Liver (tissue), 9 donors: Measurements from ENCODE around the gene MAML3. TPM values are rescaled to one million over a fixed set of nuclear protein-coding genes. Genes with fewer than 3 reads are reported as not detected.

ENCODE experiments used
- DNase-seq: peaks from one replicate; pipeline ENCODE4 v3.0.0-alpha.2; 2017; ENCODE audit warnings: low spot score
- H3K27ac ChIP-seq, 2 donors: one replicate each; pipeline ENCODE4 v1.7.0; 2013; ENCODE audit warnings: inconsistent platforms in 2 of 2, low read length in 2 of 2, control low read depth in 1 of 2, low read depth in 1 of 2, mild to moderate bottlenecking in 1 of 2
- H3K27me3 ChIP-seq, 4 donors: one replicate each; pipeline versions ENCODE4 v1.6.1 to v1.7.0; 2013; ENCODE audit warnings: low read length in 3 of 4, inconsistent platforms in 1 of 4, mild to moderate bottlenecking in 1 of 4, moderate library complexity in 1 of 4; ENCODE audit not compliant: control insufficient read depth in 4 of 4, insufficient read depth in 4 of 4
- H3K36me3 ChIP-seq, 4 donors: one replicate each; pipeline versions ENCODE4 v1.6.1 to v1.7.0; 2013; ENCODE audit warnings: low read length in 3 of 4, mild to moderate bottlenecking in 3 of 4, low read depth in 1 of 4, moderate library complexity in 1 of 4; ENCODE audit not compliant: control insufficient read depth in 4 of 4, insufficient read depth in 3 of 4
- H3K4me1 ChIP-seq, 4 donors: one replicate each; pipeline versions ENCODE4 v1.6.1 to v1.7.0; 2013; ENCODE audit warnings: low read length in 3 of 4, mild to moderate bottlenecking in 3 of 4, moderate library complexity in 1 of 4; ENCODE audit not compliant: control insufficient read depth in 4 of 4, insufficient read depth in 4 of 4
- H3K4me3 ChIP-seq, 3 donors: one replicate each; pipeline versions ENCODE4 v1.6.1 to v1.7.0; 2013; ENCODE audit warnings: low read length in 3 of 3, control low read depth in 1 of 3, low read depth in 1 of 3, mild to moderate bottlenecking in 1 of 3
- H3K9ac ChIP-seq, 2 donors: one replicate each; pipeline ENCODE4 v1.7.0; 2013; ENCODE audit warnings: low read length in 2 of 2, mild to moderate bottlenecking in 2 of 2, moderate library complexity in 2 of 2, control low read depth in 1 of 2, low read depth in 1 of 2
- H3K9me3 ChIP-seq, 4 donors: one replicate each; pipeline versions ENCODE4 v1.6.1 to v1.7.0; 2013; ENCODE audit warnings: low read length in 3 of 4; ENCODE audit not compliant: control insufficient read depth in 4 of 4
- EGR1 ChIP-seq, 2 donors: IDR thresholded peaks; 2 replicates each; pipeline ENCODE4 v1.6.1; 2016 to 2018; ENCODE audit warnings: antibody characterized with exemption in 2 of 2, low read depth in 2 of 2
- FOXA1 ChIP-seq: IDR thresholded peaks from 2 replicates; pipeline ENCODE4 v1.6.1; 2016; ENCODE audit warnings: antibody characterized with exemption
- FOXA2 ChIP-seq: IDR thresholded peaks from 2 replicates; pipeline ENCODE4 v1.6.1; 2016; ENCODE audit warnings: antibody characterized with exemption
- GABPA ChIP-seq, 2 donors: IDR thresholded peaks in 1 of 2; conservative IDR thresholded peaks in 1 of 2; 2 replicates each; pipeline ENCODE4 v1.6.1; 2016; ENCODE audit warnings: antibody characterized with exemption in 2 of 2, mild to moderate bottlenecking in 1 of 2, moderate library complexity in 1 of 2
- HNF4A ChIP-seq, 2 donors: conservative IDR thresholded peaks; 2 replicates each; pipeline ENCODE4 v1.6.1; 2016; ENCODE audit warnings: antibody characterized with exemption in 2 of 2, mild to moderate bottlenecking in 2 of 2
- HNF4G ChIP-seq: IDR thresholded peaks from 2 replicates; pipeline ENCODE4 v1.6.1; 2016; ENCODE audit warnings: antibody characterized with exemption
- JUND ChIP-seq, 2 donors: IDR thresholded peaks; 2 replicates each; pipeline ENCODE4 v1.6.1; 2016; ENCODE audit warnings: antibody characterized with exemption in 2 of 2
- RAD21 ChIP-seq, 2 donors: IDR thresholded peaks; 2 replicates each; pipeline ENCODE4 v1.6.1; 2016; ENCODE audit warnings: antibody characterized with exemption in 2 of 2, mild to moderate bottlenecking in 2 of 2
- REST ChIP-seq: IDR thresholded peaks from 2 replicates; pipeline ENCODE4 v1.6.1; 2016; ENCODE audit warnings: antibody characterized with exemption, mild to moderate bottlenecking
- RXRA ChIP-seq, 2 donors: IDR thresholded peaks; 2 replicates each; pipeline ENCODE4 v1.6.1; 2017 to 2018; ENCODE audit warnings: antibody characterized with exemption in 2 of 2, mild to moderate bottlenecking in 1 of 2
- SP1 ChIP-seq: IDR thresholded peaks from 2 replicates; pipeline ENCODE4 v1.6.1; 2018; ENCODE audit warnings: antibody characterized with exemption, mild to moderate bottlenecking
- TAF1 ChIP-seq: conservative IDR thresholded peaks from 2 replicates; pipeline ENCODE4 v1.6.1; 2016; ENCODE audit warnings: antibody characterized with exemption, mild to moderate bottlenecking
- WGBS: extraction: QIAGEN DNeasy Blood & Tissue Kit; methylation state at CpG from one replicate; pipeline ENCODE4 v1.1.7; 2013; 5-methylcytosine and 5-hydroxymethylcytosine counted together
- polyA plus RNA-seq, 2 donors: library from polyadenylated mRNA; stranded (reverse) in 1 of 2; unstranded in 1 of 2; fragments of 200-250 nt in 1 of 2; fragments of >200 nt in 1 of 2; fragmentation: Nextera tagmentation in 1 of 2; extraction: Ambion mirVana in 1 of 2; gene quantifications; one replicate each; pipeline versions ENCODE4 v1.2.1 to v1.2.3, GENCODE V29; 2013 to 2015
- total RNA-seq, 2 donors: library from RNA; depleted of rRNA; stranded (reverse); fragments of >200 nt; gene quantifications; one replicate each; pipeline ENCODE4 v1.2.3, GENCODE V29; 2014
- TF ChIP-seq, protein P1 (sequence below): IDR thresholded peaks from 2 replicates; pipeline ENCODE4 v1.6.1; 2016; ENCODE audit warnings: antibody characterized with exemption
- TF ChIP-seq, protein P2 (sequence below): IDR thresholded peaks from 2 replicates; pipeline ENCODE4 v1.6.1; 2016; ENCODE audit warnings: antibody characterized with exemption
- TF ChIP-seq, protein P3 (sequence below): IDR thresholded peaks from 2 replicates; pipeline ENCODE4 v1.6.1; 2016; ENCODE audit warnings: antibody characterized with exemption
- donor health status: healthy.
- donor health status: healthy.
- donor health status: healthy.
- donor health status: healthy.
- donor health status: healthy.

The MAML3 gene
- total and polyA plus RNA-seq, 4 donors, result 1.3 to 4.3 (median 2.7) TPM

GRCh38 chr4:139917896-139918295 is 236.1 kb downstream of the MAML3 start:
- peaks cover 9 to 53% (median 44%) of the 10 kb centered on the region in 4 donors for H3K4me1 ChIP-seq
- no peak overlapping the region for H3K9ac ChIP-seq
- no peaks in the 10 kb centered on the region for H3K9me3 ChIP-seq
- no peak for TF ChIP-seq GABPA (IDR thresholded peaks at IDR 0.05 in 1 of 2, conservative IDR thresholded peaks at IDR 0.05 in 1 of 2)
- TF ChIP-seq SP1, result no peak
- TF ChIP-seq REST, result no peak
- TF ChIP-seq RXRA (IDR thresholded peaks at IDR 0.05), result no peak
- no peak for TF ChIP-seq EGR1 (IDR thresholded peaks at IDR 0.05; ENCODE audit: low read depth in 2 of 2)
- no peak for TF ChIP-seq FOXA2
- TF ChIP-seq, protein P1, sequence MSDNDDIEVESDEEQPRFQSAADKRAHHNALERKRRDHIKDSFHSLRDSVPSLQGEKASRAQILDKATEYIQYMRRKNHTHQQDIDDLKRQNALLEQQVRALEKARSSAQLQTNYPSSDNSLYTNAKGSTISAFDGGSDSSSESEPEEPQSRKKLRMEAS, result no peak
- no peak for TF ChIP-seq FOXA1
- TF ChIP-seq HNF4G, result no peak
- TF ChIP-seq TAF1, result no peak
- no peak for TF ChIP-seq JUND (IDR thresholded peaks at IDR 0.05)
- TF ChIP-seq, protein P2, sequence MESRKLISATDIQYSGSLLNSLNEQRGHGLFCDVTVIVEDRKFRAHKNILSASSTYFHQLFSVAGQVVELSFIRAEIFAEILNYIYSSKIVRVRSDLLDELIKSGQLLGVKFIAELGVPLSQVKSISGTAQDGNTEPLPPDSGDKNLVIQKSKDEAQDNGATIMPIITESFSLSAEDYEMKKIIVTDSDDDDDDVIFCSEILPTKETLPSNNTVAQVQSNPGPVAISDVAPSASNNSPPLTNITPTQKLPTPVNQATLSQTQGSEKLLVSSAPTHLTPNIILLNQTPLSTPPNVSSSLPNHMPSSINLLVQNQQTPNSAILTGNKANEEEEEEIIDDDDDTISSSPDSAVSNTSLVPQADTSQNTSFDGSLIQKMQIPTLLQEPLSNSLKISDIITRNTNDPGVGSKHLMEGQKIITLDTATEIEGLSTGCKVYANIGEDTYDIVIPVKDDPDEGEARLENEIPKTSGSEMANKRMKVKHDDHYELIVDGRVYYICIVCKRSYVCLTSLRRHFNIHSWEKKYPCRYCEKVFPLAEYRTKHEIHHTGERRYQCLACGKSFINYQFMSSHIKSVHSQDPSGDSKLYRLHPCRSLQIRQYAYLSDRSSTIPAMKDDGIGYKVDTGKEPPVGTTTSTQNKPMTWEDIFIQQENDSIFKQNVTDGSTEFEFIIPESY, result no peak
- no peak for TF ChIP-seq HNF4A (conservative IDR thresholded peaks at IDR 0.05)
- H3K27ac ChIP-seq, result no peak overlapping the region
- no peak for DNase-seq
- H3K27me3 ChIP-seq, result no peaks in the 10 kb centered on the region
- no peak overlapping the region for H3K4me3 ChIP-seq
- 94% methylated on average over 6 of the region's 6 CpGs for WGBS
- no peaks in the 10 kb centered on the region for H3K36me3 ChIP-seq

DNA sequence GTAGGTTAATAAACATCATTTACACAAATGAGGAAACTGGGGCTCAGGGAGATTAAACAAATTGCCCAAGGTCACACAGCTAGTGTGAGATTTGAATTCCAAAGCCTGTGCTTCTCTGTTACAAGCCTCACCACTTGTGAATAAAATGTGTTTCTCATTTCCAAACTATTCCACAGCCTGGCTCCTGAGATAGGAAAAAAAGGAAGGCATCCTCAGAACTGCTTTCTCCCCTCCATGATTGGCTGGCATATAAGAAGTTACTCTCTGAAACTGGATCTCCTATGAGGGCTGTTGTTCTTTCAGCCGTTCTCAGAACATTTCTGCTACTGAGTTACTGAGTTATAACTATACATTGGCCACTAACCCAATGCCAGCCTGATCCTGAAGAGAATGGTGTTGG is 237.9 kb downstream of the MAML3 start:
- WGBS, result 90% methylated on average over 1 of the region's 1 CpG

More for the DNA sequence above, 237.9 kb downstream of the MAML3 start:
- H3K4me1 ChIP-seq, result peaks cover 2 to 41% (median 27%) of the 10 kb centered on the region in 4 donors
- no peaks in the 10 kb centered on the region for H3K27me3 ChIP-seq
- no peak overlapping the region for H3K9ac ChIP-seq
- no peaks in the 10 kb centered on the region for H3K9me3 ChIP-seq
- H3K4me3 ChIP-seq, result no peak overlapping the region
- no peak for TF ChIP-seq RAD21 (IDR thresholded peaks at IDR 0.05)
- TF ChIP-seq GABPA (IDR thresholded peaks at IDR 0.05 in 1 of 2, conservative IDR thresholded peaks at IDR 0.05 in 1 of 2), result no peak
- TF ChIP-seq HNF4A (conservative IDR thresholded peaks at IDR 0.05), result no peak
- no peak for TF ChIP-seq FOXA2
- TF ChIP-seq, protein P1, result no peak
- TF ChIP-seq, protein P3, sequence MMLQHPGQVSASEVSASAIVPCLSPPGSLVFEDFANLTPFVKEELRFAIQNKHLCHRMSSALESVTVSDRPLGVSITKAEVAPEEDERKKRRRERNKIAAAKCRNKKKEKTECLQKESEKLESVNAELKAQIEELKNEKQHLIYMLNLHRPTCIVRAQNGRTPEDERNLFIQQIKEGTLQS, result no peak
- no peaks in the 10 kb centered on the region for H3K36me3 ChIP-seq
- DNase-seq, result no peak
- no peak overlapping the region for H3K27ac ChIP-seq
